ENCODE results near the gene BPIFB3.

DNA sequence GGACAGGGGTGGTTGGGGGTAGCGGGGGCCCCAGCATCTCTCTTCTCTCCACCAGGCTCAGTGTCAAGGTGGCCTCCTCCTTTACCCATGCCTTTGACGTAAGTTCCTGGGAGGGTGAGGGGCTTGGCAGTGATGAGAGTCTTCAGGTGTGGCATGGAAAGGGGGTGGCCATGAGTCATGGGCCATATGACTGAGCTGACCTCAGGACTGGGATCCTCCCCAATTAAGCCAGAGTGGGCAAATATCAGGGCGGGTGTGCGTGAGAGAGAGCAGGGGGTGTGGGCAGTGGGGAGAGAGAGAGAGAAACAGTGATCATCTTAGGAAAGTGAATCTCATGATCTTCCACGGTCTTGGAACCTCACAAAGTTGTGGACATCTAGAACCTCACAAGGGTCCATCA lies 17.5 kb downstream of the BPIFB3 start:
- no peak for TF ChIP-seq CTCF (IDR thresholded peaks at IDR 0.05)
- TF ChIP-seq POLR2A (IDR thresholded peaks at IDR 0.05), result no peak
- no peak for TF ChIP-seq EP300 (IDR thresholded peaks at IDR 0.05)
- no peak for TF ChIP-seq POLR2AphosphoS5 (IDR thresholded peaks at IDR 0.05)
